GM20000 (cell line): Measurements from ENCODE around the gene NEGR1.

ENCODE experiments used
- DNase-seq: peaks from one replicate; pipeline ENCODE4 v3.0.0; 2012; ENCODE audit warnings: low spot score
- TF ChIP-seq, protein P1 (sequence below): IDR thresholded peaks from 2 replicates; pipeline ENCODE4 v1.5.1; 2012; ENCODE audit warnings: mild to moderate bottlenecking, control low read depth; ENCODE audit errors: extremely low read depth, missing control alignments

The NEGR1 gene

DNA sequence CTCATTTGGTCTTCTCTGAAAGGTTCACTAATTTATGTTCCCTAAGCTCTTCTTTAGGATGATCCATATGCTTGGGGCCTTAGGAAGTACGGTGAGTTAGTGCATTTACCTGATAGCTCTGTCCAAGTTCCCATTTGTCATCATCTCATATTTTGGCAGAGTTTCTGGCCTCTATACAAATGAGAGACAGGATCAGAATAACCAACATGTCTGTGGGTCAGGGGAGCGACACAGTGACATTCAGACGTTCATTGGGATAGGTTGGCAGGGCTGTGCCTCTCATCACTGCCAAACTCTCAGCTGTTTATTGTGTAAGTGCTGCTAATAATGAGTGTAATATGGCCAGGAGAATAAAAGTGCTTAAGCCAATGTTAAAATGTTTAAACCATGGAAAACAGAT lies 640.4 kb downstream of the NEGR1 start:
- TF ChIP-seq, protein P1, sequence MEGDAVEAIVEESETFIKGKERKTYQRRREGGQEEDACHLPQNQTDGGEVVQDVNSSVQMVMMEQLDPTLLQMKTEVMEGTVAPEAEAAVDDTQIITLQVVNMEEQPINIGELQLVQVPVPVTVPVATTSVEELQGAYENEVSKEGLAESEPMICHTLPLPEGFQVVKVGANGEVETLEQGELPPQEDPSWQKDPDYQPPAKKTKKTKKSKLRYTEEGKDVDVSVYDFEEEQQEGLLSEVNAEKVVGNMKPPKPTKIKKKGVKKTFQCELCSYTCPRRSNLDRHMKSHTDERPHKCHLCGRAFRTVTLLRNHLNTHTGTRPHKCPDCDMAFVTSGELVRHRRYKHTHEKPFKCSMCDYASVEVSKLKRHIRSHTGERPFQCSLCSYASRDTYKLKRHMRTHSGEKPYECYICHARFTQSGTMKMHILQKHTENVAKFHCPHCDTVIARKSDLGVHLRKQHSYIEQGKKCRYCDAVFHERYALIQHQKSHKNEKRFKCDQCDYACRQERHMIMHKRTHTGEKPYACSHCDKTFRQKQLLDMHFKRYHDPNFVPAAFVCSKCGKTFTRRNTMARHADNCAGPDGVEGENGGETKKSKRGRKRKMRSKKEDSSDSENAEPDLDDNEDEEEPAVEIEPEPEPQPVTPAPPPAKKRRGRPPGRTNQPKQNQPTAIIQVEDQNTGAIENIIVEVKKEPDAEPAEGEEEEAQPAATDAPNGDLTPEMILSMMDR, result no peak
- no peak for DNase-seq

DNA sequence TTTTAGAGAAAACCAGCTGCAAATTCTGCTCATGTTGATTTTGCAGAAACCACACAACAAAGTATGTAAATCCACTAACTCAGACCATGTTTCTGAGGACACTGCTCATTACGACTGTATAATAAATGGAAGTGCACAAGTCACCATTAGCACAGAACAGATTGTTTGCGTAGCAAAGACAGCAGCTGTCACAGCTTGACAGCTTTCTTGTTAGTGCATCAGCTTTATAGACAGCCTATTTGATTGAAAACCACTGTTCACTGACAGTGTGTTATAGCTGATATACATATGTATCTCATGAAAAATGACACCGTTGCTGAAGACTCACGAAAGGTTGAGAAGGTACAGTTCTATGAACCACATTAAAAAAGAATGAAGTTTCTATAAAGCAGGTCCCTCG lies 641.3 kb downstream of the NEGR1 start:
- DNase-seq, result no peak
- TF ChIP-seq, protein P1, result no peak

DNA sequence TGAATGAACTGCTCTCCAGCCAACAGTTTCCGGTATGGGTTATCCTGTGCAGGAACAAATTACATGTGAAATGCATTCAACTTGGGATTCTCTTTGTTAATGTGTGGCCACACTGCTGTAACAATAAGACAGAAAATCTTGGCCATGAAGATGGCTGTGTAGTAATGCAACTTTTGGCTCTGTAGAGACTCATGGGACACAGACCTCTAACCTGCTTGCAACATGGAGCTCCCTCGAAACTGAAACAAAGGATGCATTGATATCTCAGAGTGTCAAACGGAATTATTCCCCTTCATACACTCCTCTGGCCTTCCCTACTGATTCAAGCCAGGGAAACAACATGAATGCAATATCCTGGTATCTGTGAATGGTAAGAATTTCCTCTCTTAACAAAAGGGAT lies 642.2 kb downstream of the NEGR1 start:
- DNase-seq, result no peak
- TF ChIP-seq, protein P1, result no peak

DNA sequence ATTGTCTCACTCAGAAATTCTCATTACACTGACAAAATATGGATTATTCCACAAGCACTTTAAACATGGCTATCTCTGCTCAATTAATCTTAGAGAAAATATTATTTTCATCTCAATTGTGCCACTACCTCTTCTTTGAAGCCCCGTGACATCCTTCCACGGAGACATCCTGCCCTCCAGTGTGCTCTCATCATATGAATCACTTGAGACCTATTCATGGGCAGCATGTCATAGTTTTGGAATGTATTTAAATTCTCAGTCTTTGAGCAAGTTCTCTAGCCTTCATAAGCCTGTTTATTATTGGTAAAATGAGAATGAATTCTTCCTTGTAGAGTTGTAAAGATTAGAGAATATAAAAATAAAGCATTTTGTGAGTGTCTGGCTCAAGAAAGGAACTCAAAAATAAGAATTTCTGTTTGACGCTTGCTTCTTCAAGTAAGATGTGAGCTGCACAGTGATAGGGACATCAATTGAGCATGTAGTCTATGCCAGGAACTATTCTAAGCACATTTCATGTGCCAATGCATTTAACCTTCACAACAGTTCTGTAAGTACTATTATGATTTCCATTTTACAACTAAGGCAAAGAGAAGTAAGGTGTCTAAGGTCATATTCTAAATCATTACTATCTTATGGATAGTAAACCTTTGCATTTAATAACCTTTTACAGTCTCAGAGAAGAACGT lies 644.1 kb downstream of the NEGR1 start:
- DNase-seq, result no peak
- TF ChIP-seq, protein P1, result no peak

DNA sequence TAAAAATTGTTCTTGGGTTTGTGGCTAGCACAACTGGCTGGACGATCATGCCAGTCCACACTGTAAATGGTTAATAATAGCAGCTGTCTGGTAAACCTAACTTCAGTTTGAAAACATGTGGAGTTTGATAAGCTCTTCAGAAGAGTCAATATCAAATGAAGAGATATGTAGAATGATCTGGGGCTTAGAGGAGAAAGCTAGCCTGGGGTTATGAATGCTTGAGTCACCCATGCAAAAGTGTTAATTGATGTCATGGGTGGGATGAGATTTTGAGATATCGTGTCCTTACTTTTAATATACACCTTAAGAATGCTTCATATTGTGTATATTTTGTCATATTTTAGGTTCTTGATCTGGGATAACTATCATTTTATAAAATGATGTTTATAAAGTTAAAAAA lies 646.8 kb downstream of the NEGR1 start:
- DNase-seq, result no peak
- TF ChIP-seq, protein P1, result no peak

DNA sequence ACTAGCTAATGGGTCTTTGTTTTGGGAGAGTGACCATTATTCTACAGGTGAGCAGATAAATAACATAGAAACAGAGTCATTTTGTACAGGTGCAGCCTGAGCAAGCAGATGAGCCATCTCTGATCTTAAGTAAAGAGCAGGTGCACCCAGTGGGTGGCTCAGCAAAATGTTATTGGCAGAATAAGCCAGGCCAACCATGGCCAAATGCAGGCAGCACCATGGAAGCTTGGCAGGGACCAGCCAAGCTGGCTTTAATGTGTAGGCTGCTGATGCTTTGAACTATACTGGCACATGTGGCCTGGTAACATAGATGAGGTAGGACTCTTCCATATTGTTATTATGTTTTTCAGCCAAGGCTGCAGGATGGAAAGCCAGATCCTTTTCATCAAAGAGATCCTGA lies 648.2 kb downstream of the NEGR1 start:
- TF ChIP-seq, protein P1, result no peak

DNA sequence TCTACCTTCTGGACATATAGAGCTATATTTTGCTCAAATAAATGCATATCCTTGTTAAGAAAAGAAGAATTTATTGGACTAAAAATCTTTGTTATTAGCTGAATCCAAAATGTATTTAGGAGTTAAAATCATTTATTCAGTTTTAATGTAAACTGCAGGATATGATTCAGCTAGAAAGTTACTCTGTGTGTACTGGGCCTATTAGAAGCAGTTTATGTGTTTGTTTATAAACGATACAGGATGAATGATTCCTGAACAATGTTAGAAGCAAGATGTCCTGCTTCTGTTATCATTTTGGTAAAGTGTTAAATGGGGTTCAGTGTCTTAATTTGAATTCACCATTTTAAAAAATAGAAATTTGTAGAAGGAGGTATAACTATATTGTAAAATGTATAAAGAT lies 652.3 kb downstream of the NEGR1 start:
- DNase-seq, result no peak
- TF ChIP-seq, protein P1, result no peak

More for the DNA sequence above, 648.2 kb downstream of the NEGR1 start:
- DNase-seq, result no peak
